Activated naive CD8-positive, alpha-beta T cell treated with anti-CD3 and anti-CD28 coated beads, Interleukin-2, amount 50 U/mL, for 16 hours (primary cell): ENCODE results near the gene OXSR1.
"Not testable (repeated sequence)": the region's sequence is repeated elsewhere in the genome, so short reads cannot be mapped to it uniquely, and the experiment has no call there.

Experiments
- DNase-seq: peaks from one replicate; pipeline ENCODE4 v3.0.0-alpha.2; 2020; ENCODE audit warnings: low read depth, low spot score

The OXSR1 gene

GRCh38 chr3:38222032-38222634 lies 56.8 kb downstream of the OXSR1 start:
- DNase-seq = no peak

- no peak for DNase-seq
Observed at GRCh38 chr3:38224357-38224756, 59.0 kb downstream of the OXSR1 start.

DNA sequence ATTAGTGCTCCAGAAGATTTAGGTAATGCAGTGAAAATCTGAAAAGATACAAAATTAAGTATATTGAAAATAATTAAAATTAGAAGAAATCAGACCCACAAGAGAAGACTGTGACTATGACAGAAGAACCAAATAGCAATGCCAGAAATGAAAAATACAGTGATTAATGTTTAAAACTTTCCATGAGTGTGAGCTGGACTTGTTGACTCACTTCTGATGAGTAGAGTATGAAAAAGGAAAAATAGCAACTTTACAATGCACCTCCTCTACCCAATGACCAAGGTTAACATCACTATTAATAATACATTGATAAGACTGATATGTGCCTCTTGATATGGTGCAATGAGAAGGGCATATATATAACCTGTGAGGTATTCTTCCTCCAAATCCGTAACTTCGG lies 60.9 kb downstream of the OXSR1 start:
- no peak for DNase-seq

- no peak for DNase-seq
Observed at GRCh38 chr3:38227989-38228388, 62.7 kb downstream of the OXSR1 start.

DNA sequence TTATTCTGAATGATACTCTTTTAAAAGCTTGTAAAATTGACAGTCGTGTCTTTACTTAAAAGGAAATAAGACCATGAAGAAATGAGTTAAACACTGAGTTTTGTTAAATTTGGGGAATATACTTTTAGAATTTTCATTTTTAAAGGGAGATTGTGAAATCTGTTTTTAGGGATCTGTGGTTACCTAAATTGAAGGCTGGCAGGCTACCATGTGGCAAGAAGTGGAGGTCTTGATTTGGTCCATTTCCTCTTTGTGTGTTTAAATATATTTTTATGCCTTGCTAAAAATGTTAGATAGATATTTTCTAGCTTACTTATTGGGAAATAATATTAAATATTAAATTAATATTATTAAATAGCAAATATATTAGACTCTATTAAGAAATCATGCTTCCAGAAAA lies 63.7 kb downstream of the OXSR1 start:
- no peak for DNase-seq

- DNase-seq = no peak
Observed at GRCh38 chr3:38232701-38233100, 67.4 kb downstream of the OXSR1 start.

GRCh38 chr3:38235466-38235865 lies 70.1 kb downstream of the OXSR1 start:
- no peak for DNase-seq

DNA sequence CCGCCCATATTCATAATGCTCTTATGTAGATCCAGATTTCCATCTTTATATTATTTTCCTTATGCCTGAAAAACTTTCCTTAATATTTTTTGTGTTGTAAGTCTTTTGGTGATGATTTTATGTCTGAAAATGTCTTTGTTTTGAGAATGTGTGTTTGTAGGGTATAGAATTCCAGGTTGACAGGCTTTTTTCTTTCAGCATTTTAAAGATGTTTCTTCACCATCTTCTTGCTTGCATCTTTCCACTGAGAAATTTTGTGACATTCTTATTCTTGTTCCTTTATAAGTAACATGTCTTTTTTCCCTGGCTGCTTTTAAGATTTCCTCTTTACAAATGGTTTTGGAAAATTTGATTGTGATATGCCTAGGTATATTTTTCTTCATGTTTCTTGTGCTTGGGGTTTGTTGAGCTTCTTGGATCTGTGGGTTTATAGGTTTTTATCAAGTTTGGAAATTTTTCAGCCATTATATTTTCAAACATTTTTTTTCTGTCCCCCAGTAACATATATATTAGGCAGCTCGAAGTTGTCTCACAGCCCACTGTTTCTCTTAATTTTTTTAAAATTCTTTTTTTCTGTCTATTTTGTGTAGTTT lies 73.2 kb downstream of the OXSR1 start:
- DNase-seq = no peak

- DNase-seq = not testable (repeated sequence)
Observed at GRCh38 chr3:38242812-38243211, 77.5 kb downstream of the OXSR1 start.

- DNase-seq = no peak
Observed at GRCh38 chr3:38245930-38246329, 80.6 kb downstream of the OXSR1 start.

- no peak for DNase-seq
Observed at GRCh38 chr3:38247366-38248035, 82.2 kb downstream of the OXSR1 start.

DNA sequence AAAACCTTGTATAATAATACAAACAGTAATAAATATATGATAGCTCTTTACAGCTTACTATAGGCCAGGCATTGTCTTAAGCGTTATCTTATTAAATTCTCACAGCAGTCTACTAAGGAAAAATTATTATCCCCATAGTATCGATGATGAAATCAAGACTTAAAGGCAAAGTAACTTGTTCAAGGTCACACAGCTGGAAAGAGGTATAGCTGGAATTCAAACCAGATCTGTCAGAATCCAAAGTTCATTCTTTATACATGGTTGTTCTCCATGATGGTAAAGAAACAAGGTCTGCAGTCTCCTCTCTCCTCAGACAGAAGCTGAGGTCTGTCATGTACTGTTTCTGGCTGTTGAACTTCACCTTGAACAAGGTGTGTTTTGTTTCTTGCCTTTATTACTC lies 84.9 kb downstream of the OXSR1 start:
- DNase-seq = no peak

DNA sequence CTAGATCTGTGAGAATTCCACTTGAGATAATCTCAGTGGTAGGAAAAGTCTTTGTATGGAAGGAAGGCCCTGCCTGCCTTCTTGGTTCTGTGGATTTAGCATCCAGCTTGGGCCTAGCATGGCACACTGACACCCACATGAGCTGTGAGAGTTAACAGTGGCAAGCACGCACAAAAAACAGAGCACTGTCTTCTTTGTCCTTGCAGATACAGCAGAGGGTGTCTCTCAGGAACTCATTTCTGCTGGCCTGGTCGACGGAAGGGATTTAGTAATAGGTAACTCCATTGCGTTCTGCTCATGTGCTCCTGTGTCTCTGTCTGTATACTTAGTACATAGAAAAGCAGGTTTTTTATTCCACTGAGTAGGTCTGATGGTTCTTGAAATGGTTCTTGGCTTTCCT lies 85.9 kb downstream of the OXSR1 start:
- DNase-seq = no peak

DNA sequence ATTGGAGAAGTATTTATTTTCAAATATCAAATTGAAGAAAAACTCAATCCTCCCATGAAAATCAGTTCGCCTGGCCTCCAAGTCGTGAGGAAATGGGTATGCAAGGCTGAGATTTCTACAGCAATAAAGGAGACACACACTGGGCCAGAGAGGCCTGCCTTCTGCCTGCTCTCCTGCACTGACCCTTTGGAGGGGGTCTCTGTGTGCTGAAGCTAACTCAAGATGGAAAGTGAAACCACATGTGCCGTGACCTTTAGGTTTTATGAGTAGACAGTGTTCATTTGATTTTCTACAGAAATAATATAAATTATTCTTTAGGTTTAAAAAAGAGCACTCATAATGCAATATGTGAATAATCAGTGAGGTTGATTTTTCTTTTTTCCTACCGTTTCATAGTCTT lies 88.4 kb downstream of the OXSR1 start:
- DNase-seq = no peak

GRCh38 chr3:38254872-38255271 lies 89.5 kb downstream of the OXSR1 start:
- DNase-seq = no peak

DNA sequence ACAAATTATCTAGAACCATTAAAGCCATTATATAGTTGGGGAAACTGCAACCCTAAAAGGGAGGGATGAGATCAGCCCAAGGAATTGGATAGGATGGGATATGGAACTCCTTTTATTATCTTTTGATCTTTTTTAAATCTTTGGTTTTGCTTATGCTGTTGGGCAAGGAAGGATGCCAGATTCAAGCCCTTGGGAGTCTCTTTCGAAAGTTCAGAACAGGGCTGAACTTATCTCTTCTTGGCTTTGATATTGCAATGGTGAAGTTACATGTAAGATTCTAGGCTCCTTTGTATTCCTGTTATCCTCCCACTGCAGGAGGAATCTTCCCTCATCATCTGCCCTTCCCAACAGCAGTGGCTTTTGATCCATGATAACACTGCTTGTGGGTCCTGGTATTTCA lies 90.3 kb downstream of the OXSR1 start:
- no peak for DNase-seq

DNA sequence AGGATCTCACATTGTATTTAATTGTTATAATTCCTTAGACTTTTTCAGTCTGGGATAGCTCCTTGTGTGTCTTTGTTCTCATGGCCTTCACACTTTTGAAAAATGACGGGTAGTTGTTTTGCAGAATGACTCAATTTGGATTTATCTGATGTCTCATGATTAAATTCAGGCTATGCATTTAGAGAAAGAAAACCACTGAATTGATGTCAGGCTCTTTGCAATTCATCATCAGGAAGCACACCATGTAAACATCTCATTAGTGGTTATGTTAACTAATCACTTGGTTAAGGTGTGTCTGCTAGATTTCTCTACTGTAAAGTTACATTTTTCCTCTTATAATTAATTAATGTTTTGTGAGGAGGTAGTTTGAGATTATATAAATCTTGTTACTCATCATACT lies 92.2 kb downstream of the OXSR1 start:
- no peak for DNase-seq

DNA sequence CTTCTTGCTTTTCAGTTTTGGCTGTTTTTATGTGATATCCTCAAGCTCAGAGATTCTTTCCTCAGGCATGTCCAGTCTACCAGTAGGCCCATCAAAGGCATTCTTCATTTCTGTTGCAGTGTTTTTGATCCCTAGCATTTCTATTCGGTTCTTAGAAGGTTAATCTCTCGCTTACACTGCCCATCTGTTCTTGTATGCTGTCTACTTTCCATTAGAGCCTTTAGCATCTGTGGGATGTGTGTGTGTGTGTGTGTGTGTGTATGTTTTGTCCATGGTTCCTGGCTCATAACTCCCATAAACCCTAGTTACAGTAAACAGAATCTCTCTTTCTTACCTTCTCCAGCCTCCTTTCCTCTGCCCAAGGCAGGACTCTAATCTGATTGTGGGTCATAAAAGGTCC lies 95.1 kb downstream of the OXSR1 start:
- DNase-seq = no peak

DNA sequence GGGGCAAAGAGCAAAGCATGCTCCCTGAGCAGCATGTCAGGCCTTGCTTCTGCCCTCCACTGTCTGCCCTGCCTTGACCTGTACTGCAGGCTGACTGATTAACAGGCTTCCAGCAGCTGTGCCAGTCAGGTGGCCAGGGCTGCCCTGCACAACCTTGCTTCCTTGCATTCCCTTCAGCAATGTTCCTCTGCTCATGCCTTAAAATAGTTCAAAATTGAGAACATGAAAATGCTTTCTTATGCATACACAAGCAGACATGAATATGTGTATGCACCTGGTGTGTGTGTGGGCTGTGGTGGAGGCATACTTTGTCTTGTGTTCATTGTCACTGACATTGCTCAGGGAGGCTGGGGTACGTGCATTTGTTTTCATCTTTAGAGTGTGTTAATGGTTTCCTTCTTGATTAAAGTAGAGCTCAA lies 99.0 kb downstream of the OXSR1 start:
- no peak for DNase-seq

DNA sequence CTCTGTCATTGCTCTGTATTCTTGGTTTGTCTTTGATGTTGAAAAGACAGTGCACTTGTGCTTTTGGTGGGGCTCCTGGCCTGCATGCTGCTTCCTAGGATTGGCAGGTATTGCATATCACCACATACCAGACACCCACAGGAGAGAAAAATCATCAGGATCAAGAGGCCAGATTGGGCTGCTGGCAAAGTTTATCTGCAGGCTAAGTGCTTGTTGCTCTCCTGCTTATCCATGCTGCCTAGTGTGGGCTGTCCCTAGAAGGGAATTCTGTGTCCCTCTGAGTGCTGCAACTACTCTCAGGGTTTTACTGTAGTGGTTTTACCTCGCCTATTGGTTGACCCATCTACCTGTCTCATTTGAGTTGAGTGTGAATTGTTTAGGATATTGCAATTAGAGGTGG lies 99.4 kb downstream of the OXSR1 start:
- no peak for DNase-seq

DNA sequence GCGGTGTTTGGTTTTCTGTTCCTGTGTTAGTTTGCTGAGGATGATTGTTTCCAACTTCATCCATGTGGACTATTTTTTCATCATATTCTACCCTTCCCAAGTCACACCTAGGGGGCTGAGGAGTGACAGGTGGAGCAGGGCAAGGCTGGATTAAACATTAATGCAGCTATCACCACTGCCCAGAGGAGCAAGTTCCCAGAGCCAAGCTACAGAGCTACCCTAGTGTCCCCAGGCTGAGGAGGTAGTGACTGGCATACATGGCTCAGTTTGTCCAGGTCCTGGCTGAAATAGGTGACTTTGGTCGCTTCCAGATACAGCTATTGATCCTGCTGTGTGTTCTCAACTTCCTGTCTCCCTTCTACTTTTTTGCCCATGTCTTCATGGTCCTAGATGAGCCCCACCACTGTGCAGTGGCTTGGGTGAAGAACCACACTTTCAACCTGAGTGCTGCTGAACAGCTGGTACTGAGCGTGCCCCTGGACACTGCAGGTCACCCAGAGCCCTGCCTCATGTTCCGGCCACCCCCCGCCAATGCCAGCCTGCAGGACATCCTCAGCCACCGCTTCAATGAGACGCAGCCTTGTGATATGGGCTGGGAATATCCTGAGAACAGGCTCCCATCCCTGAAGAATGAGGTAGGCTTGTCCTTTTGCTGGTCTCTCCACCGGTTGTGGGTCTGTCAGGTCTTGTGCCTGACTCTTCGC lies 100.4 kb downstream of the OXSR1 start, which contains the start of gene SLC22A13:
TSS of gene SLC22A13 (plus strand) at position 209 of the 704 bp plus-strand sequence. CDS start at position 258, 49 bp downstream.
- DNase-seq = no peak

GRCh38 chr3:38266810-38267209 lies 101.5 kb downstream of the OXSR1 start:
- no peak for DNase-seq

DNA sequence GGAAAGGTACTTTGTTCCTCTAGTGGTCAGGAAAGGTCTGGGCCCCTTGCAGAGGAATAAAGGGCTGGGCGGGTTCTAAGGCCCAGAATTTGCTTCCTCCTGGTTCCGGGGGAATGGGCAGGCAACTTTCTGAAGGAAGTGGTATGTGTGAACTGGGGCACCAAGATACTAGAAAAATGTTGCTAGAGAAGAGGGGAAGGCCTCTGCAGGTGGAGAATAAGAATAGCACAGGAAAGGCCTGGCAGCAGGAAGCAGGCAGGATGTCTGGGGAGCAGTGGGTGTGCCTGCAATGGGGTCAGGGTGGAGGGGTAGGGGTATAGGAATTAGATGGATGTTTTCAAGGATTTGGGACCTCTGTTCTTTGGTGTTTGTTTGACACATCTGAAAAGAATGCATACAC lies 102.3 kb downstream of the OXSR1 start:
- no peak for DNase-seq
